ENCODE measurements around the gene GABBR2. TPM values are rescaled to one million over a fixed set of nuclear protein-coding genes. Genes with fewer than 3 reads are reported as not detected.

The GABBR2 gene
- total RNA-seq, 2 donors from 2014 or later = not detected

- intact Hi-C loops (cut with DNase I) = no loop called here
- TF ChIP-seq POLR2A (IDR thresholded peaks at IDR 0.05) = no peak
- no peak for TF ChIP-seq CTCF (IDR thresholded peaks at IDR 0.05)
- Histone ChIP-seq H3K36me3 (replicated peaks in 1 of 2; ENCODE audit: insufficient read depth in 1 of 2, low read depth in 2 of 2) (no peaks in the 10 kb centered on the region), H3K4me3 (no peak overlapping the region), H3K27ac (no peak overlapping the region), H3K4me1 (no peaks in the 10 kb centered on the region), H3K27me3 (no peaks in the 10 kb centered on the region), H3K9me3 (no peaks in the 10 kb centered on the region)
- DNase-seq (no peak), ATAC-seq (no peak)
- 49 to 61% methylated on average over 7 of the region's 7 CpGs for WGBS, 2 donors
These were observed 188.3 kb downstream of the GABBR2 start for GRCh38 chr9:98520221-98520960.

- WGBS, 2 donors = 63 to 68% methylated on average over 3 of the region's 3 CpGs
- no peak for ATAC-seq
These were observed 189.1 kb downstream of the GABBR2 start for GRCh38 chr9:98519641-98520040.

GRCh38 chr9:98518556-98518955 lies 190.2 kb downstream of the GABBR2 start:
- Histone ChIP-seq H3K4me3 (no peak overlapping the region), H3K4me1 (no peaks in the 10 kb centered on the region), H3K36me3 (replicated peaks in 1 of 2; ENCODE audit: insufficient read depth in 1 of 2, low read depth in 2 of 2) (no peaks in the 10 kb centered on the region), H3K27me3 (no peaks in the 10 kb centered on the region), H3K27ac (no peak overlapping the region), H3K9me3 (no peaks in the 10 kb centered on the region)
- intact Hi-C loops (cut with DNase I) = no loop called here
- ATAC-seq = no peak
- no peak for DNase-seq
- WGBS, 2 donors = 66 to 80% methylated on average over 4 to 6 of the region's 6 CpGs
- no peak for TF ChIP-seq CTCF (IDR thresholded peaks at IDR 0.05)
- TF ChIP-seq POLR2A (IDR thresholded peaks at IDR 0.05) = no peak

More at GRCh38 chr9:98519641-98520040, 189.1 kb downstream of the GABBR2 start:
- no peaks in the 10 kb centered on the region for H3K36me3 ChIP-seq (replicated peaks in 1 of 2; ENCODE audit: insufficient read depth in 1 of 2, low read depth in 2 of 2)
- H3K9me3 ChIP-seq = no peaks in the 10 kb centered on the region
- H3K27ac ChIP-seq = no peak overlapping the region
- H3K4me1 ChIP-seq = no peaks in the 10 kb centered on the region
- DNase-seq = no peak
- no peak for TF ChIP-seq POLR2A (IDR thresholded peaks at IDR 0.05)
- no peak for TF ChIP-seq CTCF (IDR thresholded peaks at IDR 0.05)
- H3K4me3 ChIP-seq = no peak overlapping the region
- no peaks in the 10 kb centered on the region for H3K27me3 ChIP-seq
- intact Hi-C loops (cut with DNase I) = no loop called here

- WGBS, 2 donors = 74 to 77% methylated on average over 5 of the region's 5 CpGs
- no peak for ATAC-seq
- Histone ChIP-seq H3K27ac (no peak overlapping the region), H3K36me3 (replicated peaks in 1 of 2; ENCODE audit: insufficient read depth in 1 of 2, low read depth in 2 of 2) (no peaks in the 10 kb centered on the region), H3K4me1 (no peaks in the 10 kb centered on the region), H3K27me3 (no peaks in the 10 kb centered on the region), H3K9me3 (no peaks in the 10 kb centered on the region), H3K4me3 (no peak overlapping the region)
- DNase-seq = no peak
- intact Hi-C loops (cut with DNase I) = no loop called here
- TF ChIP-seq CTCF (IDR thresholded peaks at IDR 0.05) = no peak
- no peak for TF ChIP-seq POLR2A (IDR thresholded peaks at IDR 0.05)
These were observed 191.0 kb downstream of the GABBR2 start for GRCh38 chr9:98517761-98518160.
